Heart right ventricle (tissue), 16 donors: ENCODE data around the gene CISD3. TPM values are rescaled to one million over a fixed set of nuclear protein-coding genes. Genes with fewer than 3 reads are reported as not detected.
A peak's percentile ranks its signal among the peaks of the same experiment; 100 is the strongest.

Experiments used
- ATAC-seq, 8 donors: fragments of 200-7000 bp; cut with Tn5 transposase; one replicate each; pipeline ENCODE4 v1.9.1; 2020; ENCODE audit warnings: mild to moderate bottlenecking in 8 of 8, moderate library complexity in 8 of 8, moderate number of reproducible peaks in 1 of 8
- DNase-seq, 2 donors: peaks; one replicate each; pipeline ENCODE4 v3.0.0-alpha.2; 2020
- H3K27ac ChIP-seq, 10 donors: fragments of 200-600 bp; sonication (generic) in 2 of 10; one replicate each; pipeline versions ENCODE4 v1.5.0 to v1.8.0; 2020 to 2022; ENCODE audit warnings: mild to moderate bottlenecking in 3 of 10
- H3K27me3 ChIP-seq, 7 donors: fragments of 200-600 bp; one replicate each; pipeline ENCODE4 v1.8.0; 2021 to 2022; ENCODE audit warnings: mild to moderate bottlenecking in 2 of 7
- H3K36me3 ChIP-seq, 9 donors: fragments of 200-600 bp; sonication (generic) in 1 of 9; one replicate each; pipeline versions ENCODE4 v1.5.0 to v1.8.0; 2020 to 2022; ENCODE audit warnings: mild to moderate bottlenecking in 2 of 9
- H3K4me1 ChIP-seq, 9 donors: fragments of 200-600 bp; sonication (generic) in 1 of 9; one replicate each; pipeline versions ENCODE4 v1.5.0 to v1.8.0; 2020 to 2022; ENCODE audit warnings: mild to moderate bottlenecking in 4 of 9
- H3K4me3 ChIP-seq, 10 donors: fragments of 200-600 bp; sonication (generic) in 2 of 10; one replicate each; pipeline versions ENCODE4 v1.5.0 to v1.8.0; 2020 to 2022; ENCODE audit warnings: mild to moderate bottlenecking in 7 of 10, moderate library complexity in 2 of 10
- H3K9me3 ChIP-seq, 11 donors: fragments of 200-600 bp in 10 of 11; sonication (generic) in 2 of 11; one replicate each; pipeline versions ENCODE4 v1.5.0 to v1.8.0; 2013 to 2022; ENCODE audit warnings: mild to moderate bottlenecking in 2 of 11, control low read depth in 1 of 11, moderate library complexity in 1 of 11
- WGBS, 2 donors: extraction: QIAGEN DNeasy Blood & Tissue Kit; methylation state at CpG; one replicate each; pipeline ENCODE4 v1.1.7; 2013; ENCODE audit warnings: inconsistent platforms in 1 of 2; 5-methylcytosine and 5-hydroxymethylcytosine counted together
- intact Hi-C, 10 donors: fragments of 100-400 bp; cut with DNase I; formaldehyde crosslinking; loops; one replicate each; pipeline versions ENCODE4 v1.11.1 to v1.14.2; 2022
- polyA plus RNA-seq, 2 donors: library from polyadenylated mRNA; stranded (reverse); fragments of 200-250 nt; gene quantifications; one replicate each; pipeline ENCODE4 v1.2.3, GENCODE V29; 2013
- total RNA-seq, 10 donors: library from RNA; stranded (reverse); fragmentation: NEBNext Ultra II Directional in 3 of 10; extraction: Animal tissue kit (Norgen Biotek cat#: 25700) in 3 of 10; gene quantifications; one replicate each; pipeline versions ENCODE4 v1.2.1 to v1.2.4, GENCODE V29; 2021 to 2023
- TF ChIP-seq, protein P1 (sequence below), 9 donors: fragments of 200-600 bp; sonication (generic) in 2 of 9; IDR thresholded peaks; one replicate each; pipeline versions ENCODE4 v1.5.0 to v1.8.0; 2021 to 2022; ENCODE audit warnings: antibody characterized with exemption in 9 of 9, mild to moderate bottlenecking in 5 of 9, moderate library complexity in 1 of 9
- donor health status: Arrhythmogenic right ventricular cardiomyopathy.
- donor health status: ischemic (EF 13 %, LVEDD 7.1; RV severe dilation, severe dysfunction).
- donor health status: healthy with polysubstance abuse.
- donor health status: DM: no; HTN: yes; CAD: no.
- donor health status: DM: no; HTN: no; CAD: no.
- donor health status: ischemic (EF 25% LVEDD 6.9; RV normal size, moderate dysfunction).
- donor health status: ischemic (EF 25% LVEDD 5.7; RV mildly dilated, moderate dysfunction).
- donor health status: healthy.
- donor health status: DM: yes; HTN: yes; CAD: no.
- donor health status: Ischemic cardiomyopathy.
- donor health status: ischemic (EF 35%, LVEDD 5.7; RV mildly dilated, moderate dysfunction).
- donor health status: nonischemic (EF 11% LVEDD 7.7; RV severe dilation, severe dysfunction).
- donor health status: DM: yes; HTN: yes; CAD: no.
- donor health status: PGD.
- donor health status: ischemic (EF 29% LVEDD 5.4; RV normal size, mild dysfunction).
- donor health status: nonischemic (EF 23%, LVEDD 6.1; RV moderate dilation, normal function).

Gene CISD3
- total and polyA plus RNA-seq, 12 donors: 50.5 to 84.1 (median 69.4) TPM

DNA sequence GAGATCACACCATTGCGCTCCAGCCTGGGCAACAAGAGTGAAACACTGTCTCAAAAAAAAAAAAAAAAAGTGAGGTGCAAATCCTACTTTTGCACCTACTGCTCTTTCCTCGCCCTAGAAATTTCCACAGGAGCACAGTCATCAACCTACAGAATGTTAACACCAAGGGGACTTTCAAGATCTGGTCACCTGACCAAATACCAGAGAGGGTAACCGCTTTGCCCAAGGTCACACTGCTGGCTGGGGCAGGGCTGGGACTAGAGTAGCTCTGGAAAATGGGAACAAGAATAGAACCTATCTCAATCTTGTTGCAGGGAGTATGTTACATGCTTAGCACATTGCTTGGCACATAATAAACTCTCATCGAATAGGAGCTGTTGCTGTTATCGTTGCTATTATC, 31.4 kb upstream of the CISD3 start:
- peaks cover 10 to 58% (median 33%) of the 10 kb centered on the region in 9 donors for H3K4me1 ChIP-seq
- H3K27me3 ChIP-seq: no peaks in the 10 kb centered on the region
- intact Hi-C loops: loop anchor here in 1 of 10 donors (5.0 kb wide), 1 partner anchor 34 kb away; the partner anchor contains the start of gene CISD3
- H3K36me3 ChIP-seq: no peaks in the 10 kb centered on the region
- H3K27ac ChIP-seq: peak overlapping the region in 1 of 10 donors; percentile 20
- no peak for DNase-seq
- no peak for ATAC-seq
- H3K9me3 ChIP-seq: no peaks in the 10 kb centered on the region
- H3K4me3 ChIP-seq: no peak overlapping the region
- WGBS, 2 donors: 78 to 81% methylated on average over 5 of the region's 5 CpGs
- TF ChIP-seq, protein P1, sequence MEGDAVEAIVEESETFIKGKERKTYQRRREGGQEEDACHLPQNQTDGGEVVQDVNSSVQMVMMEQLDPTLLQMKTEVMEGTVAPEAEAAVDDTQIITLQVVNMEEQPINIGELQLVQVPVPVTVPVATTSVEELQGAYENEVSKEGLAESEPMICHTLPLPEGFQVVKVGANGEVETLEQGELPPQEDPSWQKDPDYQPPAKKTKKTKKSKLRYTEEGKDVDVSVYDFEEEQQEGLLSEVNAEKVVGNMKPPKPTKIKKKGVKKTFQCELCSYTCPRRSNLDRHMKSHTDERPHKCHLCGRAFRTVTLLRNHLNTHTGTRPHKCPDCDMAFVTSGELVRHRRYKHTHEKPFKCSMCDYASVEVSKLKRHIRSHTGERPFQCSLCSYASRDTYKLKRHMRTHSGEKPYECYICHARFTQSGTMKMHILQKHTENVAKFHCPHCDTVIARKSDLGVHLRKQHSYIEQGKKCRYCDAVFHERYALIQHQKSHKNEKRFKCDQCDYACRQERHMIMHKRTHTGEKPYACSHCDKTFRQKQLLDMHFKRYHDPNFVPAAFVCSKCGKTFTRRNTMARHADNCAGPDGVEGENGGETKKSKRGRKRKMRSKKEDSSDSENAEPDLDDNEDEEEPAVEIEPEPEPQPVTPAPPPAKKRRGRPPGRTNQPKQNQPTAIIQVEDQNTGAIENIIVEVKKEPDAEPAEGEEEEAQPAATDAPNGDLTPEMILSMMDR (IDR thresholded peaks at IDR 0.05): no peak

- DNase-seq: no peak
- peaks cover 5 to 59% (median 31%) of the 10 kb centered on the region in 9 donors for H3K4me1 ChIP-seq
- intact Hi-C loops: loop anchor here in 3 of 10 donors (2.0 to 5.0 kb wide), 3 partner anchors 25 to 51 kb away; partner anchors contain the start of genes PCGF2 (in 1 of the 3) and PSMB3 (in 1 of the 3)
These were observed 28.5 kb upstream of the CISD3 start for GRCh38 chr17:38701504-38702165.

DNA sequence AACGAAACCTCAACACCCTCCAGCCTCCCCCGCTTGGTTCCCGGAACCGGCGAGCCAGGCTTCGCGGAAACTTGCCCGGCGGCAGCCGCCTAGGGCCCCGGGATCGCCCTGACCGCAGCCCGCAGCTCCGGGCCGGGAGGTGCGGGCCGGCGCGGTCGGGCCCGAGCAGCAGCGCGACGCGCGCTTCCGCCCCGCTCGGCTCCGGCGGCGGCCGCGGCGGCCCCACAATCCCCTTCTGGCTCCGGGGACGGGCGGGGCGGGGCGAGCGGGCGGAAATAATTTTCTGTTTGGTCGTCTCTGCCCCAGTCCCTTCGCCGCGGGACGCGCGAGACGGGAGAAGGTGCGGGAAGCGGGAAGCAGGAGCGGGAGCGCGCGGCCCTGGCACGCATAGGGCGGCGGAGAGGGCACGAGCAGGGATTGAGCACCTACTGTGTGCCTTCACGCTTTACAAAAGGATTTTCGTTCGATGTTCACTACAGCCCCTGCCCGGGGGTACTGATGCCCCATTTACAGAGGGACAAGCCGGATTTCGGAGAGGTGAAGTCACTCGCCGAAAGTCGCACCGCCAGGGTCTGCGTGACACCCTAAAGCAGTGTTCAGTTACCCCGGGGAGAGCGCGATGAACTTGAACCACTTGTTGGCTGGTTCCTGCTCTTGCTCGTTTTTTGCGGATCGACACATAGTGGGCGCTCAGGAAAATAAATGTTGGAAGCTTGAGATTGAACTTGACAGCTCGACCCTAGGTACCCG, 27.8 kb upstream of the CISD3 start:
- H3K4me3 ChIP-seq: peak overlapping the region; percentile 60 to 96 (median 90)
- H3K4me1 ChIP-seq: peaks cover 8 to 66% (median 31%) of the 10 kb centered on the region in 9 donors
- intact Hi-C loops: loop anchor here in 2 of 10 donors (2.0 to 5.0 kb wide), 2 partner anchors 45 to 50 kb away; partner anchors contain the start of genes PCGF2 (in 1 of the 2) and PSMB3 (in 1 of the 2)
- H3K27me3 ChIP-seq: no peaks in the 10 kb centered on the region
- H3K27ac ChIP-seq: peak overlapping the region; percentile 72 to 100 (median 98)
- peaks cover 0 to 5% (median 0%) of the 10 kb centered on the region in 9 donors for H3K36me3 ChIP-seq
- 0% methylated on average over 76 to 81 of the region's 81 CpGs for WGBS, 2 donors
- no peaks in the 10 kb centered on the region for H3K9me3 ChIP-seq
- TF ChIP-seq, protein P1 (IDR thresholded peaks at IDR 0.05): no peak
- peak; percentile 66 to 78 (median 72) for ATAC-seq
- DNase-seq: peak; percentile 90 to 91

More at GRCh38 chr17:38701504-38702165, 28.5 kb upstream of the CISD3 start:
- peak in 3 of 8 donors; percentile 0 to 1 (median 0) for ATAC-seq
- WGBS, 2 donors: 1% methylated on average over 25 of the region's 25 CpGs
- Histone ChIP-seq H3K4me3 (peak overlapping the region; percentile 16 to 96 (median 90)), H3K9me3 (no peaks in the 10 kb centered on the region), H3K27me3 (no peaks in the 10 kb centered on the region), H3K36me3 (no peaks in the 10 kb centered on the region), H3K27ac (peak overlapping the region; percentile 72 to 100 (median 98))
- TF ChIP-seq, protein P1 (IDR thresholded peaks at IDR 0.05): no peak
